NCI-H2227 (cell line): ENCODE data around the gene CNTNAP5.

ENCODE experiments used
- DNase-seq: peaks from one replicate; lab custom pipeline; 2025; ENCODE audit not compliant: unreplicated experiment; lab: John Stamatoyannopoulos, UW

Gene CNTNAP5

DNA sequence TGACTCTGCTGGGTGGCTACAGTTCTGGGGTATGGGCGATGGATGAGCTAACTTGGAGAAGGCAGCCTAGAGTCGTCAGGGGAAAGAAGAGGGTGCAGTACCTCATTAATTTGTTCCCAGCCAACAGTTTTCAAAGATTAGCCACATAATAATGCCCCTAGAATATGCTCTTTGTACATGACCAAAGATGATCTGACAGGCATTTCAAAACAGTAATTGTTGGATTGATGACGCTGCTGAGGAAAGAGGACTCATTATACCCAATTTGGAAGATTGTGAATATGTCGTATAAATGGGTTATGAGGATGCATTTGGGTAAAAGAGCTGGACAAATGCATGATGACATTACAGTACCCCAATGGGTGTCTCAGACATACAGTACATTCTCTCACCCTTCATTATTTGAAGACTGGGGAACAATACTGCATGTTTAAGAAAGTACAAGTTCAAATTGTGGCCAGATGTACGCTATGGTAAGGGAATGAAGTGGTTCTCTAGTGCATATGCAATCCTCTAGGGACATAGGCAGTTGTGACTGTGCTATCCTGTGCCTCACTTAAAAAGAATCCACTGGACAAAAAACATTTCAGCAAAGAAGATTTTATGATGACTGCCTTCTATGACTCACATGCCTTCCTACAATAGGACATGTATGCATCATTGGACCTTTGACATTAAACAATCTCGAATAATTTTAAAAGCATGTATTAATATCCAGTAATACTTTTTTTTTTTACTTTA lies 233.2 kb downstream of the CNTNAP5 start:
- no peak for DNase-seq

DNA sequence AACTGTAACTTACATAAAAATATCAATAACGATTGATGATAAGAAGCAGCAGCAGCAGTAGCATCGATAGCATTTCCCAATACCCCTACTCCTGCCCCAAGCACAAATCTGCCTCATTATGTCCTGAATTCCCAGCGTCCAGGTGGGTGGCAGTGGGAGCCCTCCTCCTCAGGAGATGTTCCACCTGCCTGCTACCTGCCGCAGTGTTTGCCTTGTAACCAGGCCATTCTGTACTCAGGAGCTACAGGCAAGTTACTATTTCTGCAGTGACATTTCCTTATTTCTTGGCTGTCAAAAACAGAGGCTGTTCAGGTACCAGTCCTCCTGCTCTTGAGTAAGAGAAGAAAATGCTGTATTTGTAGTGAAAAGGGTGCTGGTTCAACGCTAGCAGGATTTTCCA lies 236.4 kb downstream of the CNTNAP5 start:
- DNase-seq: no peak

GRCh38 chr2:124264551-124265091 lies 239.5 kb downstream of the CNTNAP5 start:
- DNase-seq: no peak

- DNase-seq: no peak
Measured at GRCh38 chr2:124267794-124268193, 242.7 kb downstream of the CNTNAP5 start.

DNA sequence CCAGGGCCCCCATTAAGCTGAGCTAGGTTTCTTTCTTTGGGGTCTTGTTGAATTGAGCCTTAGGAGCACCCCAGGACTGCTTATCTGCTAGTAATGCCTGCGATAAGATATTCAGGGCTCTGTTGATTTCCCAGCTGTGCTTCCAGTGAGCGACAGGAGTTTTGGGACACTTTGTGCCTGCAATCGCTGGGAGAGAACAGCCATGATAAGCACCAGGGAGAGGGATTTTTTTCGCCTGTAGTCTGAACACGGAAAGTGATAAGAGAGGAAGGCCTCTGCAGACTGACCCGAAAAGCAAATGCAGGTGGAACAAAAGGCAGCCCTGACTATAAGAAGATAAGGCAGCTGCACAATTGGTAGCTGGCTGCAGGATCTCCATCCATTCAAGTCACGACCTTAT lies 244.3 kb downstream of the CNTNAP5 start:
- DNase-seq: no peak

GRCh38 chr2:124272261-124272841 lies 247.3 kb downstream of the CNTNAP5 start:
- no peak for DNase-seq

GRCh38 chr2:124281541-124281940 lies 256.5 kb downstream of the CNTNAP5 start:
- no peak for DNase-seq

DNA sequence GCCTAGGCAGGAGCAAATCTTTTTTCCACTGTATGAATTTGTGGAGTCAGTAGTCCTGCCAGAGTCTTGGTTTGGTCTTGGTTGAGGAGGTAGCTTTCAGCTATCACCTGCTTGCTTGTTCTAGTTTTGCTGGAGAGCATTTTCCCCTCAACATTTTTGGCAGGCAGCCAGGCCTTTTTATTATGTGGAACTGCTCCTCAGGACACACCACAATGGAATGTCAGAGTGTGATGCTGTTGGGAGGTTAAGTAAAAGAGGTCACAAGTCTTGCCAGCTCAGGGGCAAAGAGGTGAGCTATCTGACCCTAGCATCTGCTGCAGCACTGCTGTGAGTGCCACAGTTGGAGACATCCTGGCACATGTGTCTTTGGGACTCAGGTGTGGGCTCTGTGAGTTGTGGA lies 258.0 kb downstream of the CNTNAP5 start:
- no peak for DNase-seq

GRCh38 chr2:124286089-124286783 lies 261.1 kb downstream of the CNTNAP5 start:
- no peak for DNase-seq

- DNase-seq: no peak
Measured at GRCh38 chr2:124289060-124289459, 264.0 kb downstream of the CNTNAP5 start.

GRCh38 chr2:124289615-124290014 lies 264.5 kb downstream of the CNTNAP5 start:
- no peak for DNase-seq

DNA sequence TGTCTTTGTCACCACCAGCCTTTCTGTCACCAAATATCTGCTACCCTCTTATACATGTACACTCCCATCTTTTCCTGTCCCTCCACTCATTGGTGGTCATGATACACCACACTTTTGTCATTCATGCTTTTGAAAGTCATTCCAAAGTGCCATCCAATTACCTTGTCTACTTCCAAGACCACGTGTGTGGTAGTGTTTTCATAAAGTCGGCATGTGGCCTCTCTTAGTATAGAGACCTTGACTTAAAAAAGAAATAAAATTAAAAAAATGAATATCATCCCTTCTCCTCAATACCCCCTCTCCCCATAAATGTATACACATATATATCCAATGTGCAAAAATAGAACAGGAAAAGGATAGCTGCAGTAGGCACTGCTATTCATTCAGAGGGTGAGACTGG lies 271.4 kb downstream of the CNTNAP5 start:
- DNase-seq: no peak

DNA sequence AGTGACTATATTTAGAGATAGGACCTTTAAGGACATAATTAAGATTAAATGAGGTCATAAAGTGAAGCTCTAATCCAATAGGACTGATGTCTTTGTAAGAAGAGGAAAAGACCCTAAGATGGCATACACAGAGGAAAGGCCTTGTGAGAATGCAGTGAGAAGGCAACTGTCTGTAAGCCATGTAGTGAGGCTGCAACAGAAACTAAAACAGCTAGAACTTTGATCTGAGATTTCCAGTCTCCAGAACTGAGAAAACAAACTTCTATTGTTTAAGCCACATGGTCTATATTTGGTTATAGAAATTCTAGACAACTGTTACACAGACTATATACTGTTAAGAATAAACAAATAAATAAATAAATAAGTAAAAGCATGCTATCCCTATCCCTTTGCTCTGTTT lies 276.8 kb downstream of the CNTNAP5 start:
- DNase-seq: no peak

DNA sequence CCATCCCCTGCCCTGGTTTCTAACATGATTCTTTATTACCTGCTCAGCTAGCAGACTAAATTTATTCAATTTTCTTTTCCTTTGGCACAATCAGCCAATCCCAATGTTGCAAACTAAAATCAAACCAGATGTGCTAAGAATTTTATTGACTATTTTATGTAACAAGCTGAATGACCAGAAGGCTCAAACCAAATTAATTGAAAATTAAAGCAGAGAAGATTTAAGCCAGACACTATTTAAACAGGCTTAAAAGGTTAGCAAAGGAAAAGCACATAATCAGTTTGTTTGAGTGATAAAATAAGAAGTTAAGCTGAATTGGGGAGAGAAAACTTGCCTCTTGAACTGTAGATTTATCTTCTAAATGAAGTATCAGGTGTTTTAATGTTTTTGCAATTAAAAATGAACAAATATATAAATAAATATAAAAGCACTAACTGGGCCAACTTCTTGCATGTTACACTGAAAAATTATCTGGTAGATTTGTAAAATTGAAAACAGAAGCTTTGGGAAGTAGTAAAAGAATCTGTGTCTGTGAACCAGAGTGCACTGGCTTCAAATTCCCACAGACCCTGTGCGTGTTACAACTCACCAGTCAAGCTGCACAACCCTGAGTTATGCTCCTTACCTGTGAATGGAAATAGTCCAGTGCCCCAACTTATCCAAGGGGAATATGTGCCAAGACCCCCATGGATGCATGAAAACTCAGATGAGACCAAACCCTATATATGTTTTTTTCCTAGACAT lies 283.4 kb downstream of the CNTNAP5 start:
- no peak for DNase-seq

DNA sequence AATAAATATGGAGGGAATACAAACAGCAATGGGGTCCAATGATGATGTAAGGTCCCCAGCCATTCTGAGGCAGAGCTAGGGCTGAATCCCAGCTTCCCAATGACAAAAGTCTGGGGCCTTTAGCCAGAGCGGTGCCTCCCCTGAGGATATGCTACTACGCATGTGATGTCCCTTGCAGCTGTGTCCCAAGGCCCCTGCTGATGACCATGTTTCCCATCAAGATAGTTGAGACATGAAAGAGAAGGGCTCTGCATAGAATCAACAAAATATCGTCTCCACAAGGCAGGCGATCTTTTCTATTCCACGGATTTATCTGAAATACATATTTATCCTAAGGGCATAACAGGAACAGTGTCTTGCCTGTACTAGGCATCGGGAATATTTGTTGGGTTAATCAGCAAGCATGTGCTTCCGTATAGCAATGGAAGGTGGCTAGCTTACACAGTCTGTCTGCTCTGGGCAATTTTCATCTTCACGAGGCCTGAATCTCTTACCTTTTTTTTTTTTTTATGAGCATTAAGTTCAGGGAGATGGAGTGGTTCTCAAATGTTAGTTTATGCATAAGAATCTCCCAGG lies 284.6 kb downstream of the CNTNAP5 start:
- no peak for DNase-seq

- no peak for DNase-seq
Measured at GRCh38 chr2:124310671-124311070, 285.6 kb downstream of the CNTNAP5 start.

DNA sequence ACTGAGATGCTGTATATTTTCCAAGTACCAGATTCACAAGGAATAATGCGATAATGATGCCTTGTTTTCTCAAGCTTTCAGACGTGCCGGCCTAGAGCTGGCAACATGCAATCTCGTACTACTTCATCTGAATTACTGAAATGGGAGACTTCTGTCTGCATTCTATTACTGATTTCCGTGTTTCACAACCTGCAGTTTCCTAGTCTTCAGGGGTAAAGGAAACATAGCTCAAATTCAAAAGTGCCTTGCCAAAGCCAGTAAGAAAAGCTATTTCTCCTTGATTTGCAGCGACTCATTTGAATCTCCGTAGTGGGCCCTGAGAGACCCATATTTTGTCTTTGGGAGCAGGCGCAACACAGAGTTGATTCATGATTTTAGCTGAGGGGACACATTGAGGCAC lies 289.0 kb downstream of the CNTNAP5 start:
- no peak for DNase-seq

DNA sequence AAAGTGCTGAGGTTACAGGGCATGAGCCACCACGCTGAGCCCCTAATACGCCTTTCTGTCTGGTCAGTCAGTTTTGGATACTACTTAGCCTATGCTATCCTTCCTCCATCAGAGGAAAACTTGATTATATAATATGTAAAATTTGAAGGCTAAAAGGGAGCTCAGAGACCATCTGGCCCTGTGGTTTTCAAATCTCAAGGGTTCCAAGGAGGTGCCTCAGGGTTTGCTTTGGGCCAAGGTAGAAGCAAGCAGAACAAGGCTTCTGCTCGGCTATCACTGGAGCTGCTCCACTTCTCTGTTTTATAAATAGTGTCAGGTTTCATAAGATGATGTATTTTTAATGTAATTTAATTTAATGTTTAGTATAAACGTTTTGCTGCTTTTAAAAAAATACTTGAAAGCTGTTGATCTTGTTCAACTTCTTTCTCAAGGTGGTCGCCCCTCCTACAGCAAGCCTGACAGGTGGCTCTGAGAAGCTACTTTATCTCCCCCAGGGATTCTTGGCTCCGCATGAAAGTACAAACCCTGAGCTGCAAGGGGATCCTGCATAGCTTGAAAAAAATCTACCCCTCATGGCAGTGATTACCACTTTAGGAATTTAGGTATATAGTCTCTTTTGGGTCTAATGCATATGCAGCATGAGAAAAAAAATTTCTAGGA lies 290.3 kb downstream of the CNTNAP5 start:
- no peak for DNase-seq

- no peak for DNase-seq
Measured at GRCh38 chr2:124316133-124316532, 291.0 kb downstream of the CNTNAP5 start.

GRCh38 chr2:124316881-124317605 lies 292.0 kb downstream of the CNTNAP5 start:
- no peak for DNase-seq
